Heart left ventricle (tissue), 16 donors: ENCODE measurements around the gene SEPTIN3. TPM values are rescaled to one million over a fixed set of nuclear protein-coding genes. Genes with fewer than 3 reads are reported as not detected.

Experiments
- ATAC-seq, 4 donors: fragments of 200-7000 bp; cut with Tn5 transposase; one replicate each; pipeline ENCODE4 v1.9.1; 2020 to 2022; ENCODE audit warnings: moderate library complexity in 4 of 4, mild to moderate bottlenecking in 3 of 4, moderate number of reproducible peaks in 1 of 4
- DNase-seq, 5 donors: peaks; one replicate each; pipeline ENCODE4 v3.0.0-alpha.2; 2020
- H3K27ac ChIP-seq, 12 donors: fragments of 200-600 bp; sonication (generic) in 4 of 12; one replicate each; pipeline versions ENCODE4 v1.5.0 to v1.8.0; 2016 to 2022; ENCODE audit warnings: mild to moderate bottlenecking in 2 of 12
- H3K27me3 ChIP-seq, 9 donors: fragments of 200-600 bp; sonication (generic) in 2 of 9; one replicate each; pipeline versions ENCODE4 v1.5.1 to v1.8.0; 2016 to 2022; ENCODE audit warnings: mild to moderate bottlenecking in 3 of 9
- H3K36me3 ChIP-seq, 9 donors: fragments of 200-600 bp; sonication (generic) in 2 of 9; one replicate each; pipeline versions ENCODE4 v1.5.0 to v1.8.0; 2018 to 2022; ENCODE audit warnings: mild to moderate bottlenecking in 2 of 9
- H3K4me1 ChIP-seq, 12 donors: fragments of 200-600 bp; sonication (generic) in 4 of 12; one replicate each; pipeline versions ENCODE4 v1.5.0 to v1.8.0; 2016 to 2022; ENCODE audit warnings: mild to moderate bottlenecking in 3 of 12
- H3K4me3 ChIP-seq, 12 donors: fragments of 200-600 bp; sonication (generic) in 4 of 12; one replicate each; pipeline versions ENCODE4 v1.5.0 to v1.8.0; 2017 to 2022; ENCODE audit warnings: mild to moderate bottlenecking in 9 of 12, moderate library complexity in 4 of 12
- H3K9me3 ChIP-seq, 12 donors: fragments of 200-600 bp; sonication (generic) in 4 of 12; one replicate each; pipeline versions ENCODE4 v1.5.0 to v1.8.0; 2016 to 2022; ENCODE audit warnings: mild to moderate bottlenecking in 1 of 12
- CTCF ChIP-seq, 12 donors: fragments of 200-600 bp; sonication (generic) in 4 of 12; IDR thresholded peaks; one replicate each; pipeline versions ENCODE4 v1.5.0 to v1.8.0; 2018 to 2022; ENCODE audit warnings: antibody characterized with exemption in 12 of 12, mild to moderate bottlenecking in 5 of 12
- POLR2A ChIP-seq, 2 donors: fragments of 450-650 bp; IDR thresholded peaks; one replicate each; pipeline ENCODE4 v1.6.1; 2017; ENCODE audit warnings: antibody characterized with exemption in 2 of 2, mild to moderate bottlenecking in 2 of 2, moderate library complexity in 2 of 2
- WGBS, 4 donors: extraction: QIAGEN DNeasy Blood & Tissue Kit in 2 of 4; methylation state at CpG; one replicate each; pipeline versions ENCODE4 v1.1.5 to v1.1.7; 2013 to 2018; 5-methylcytosine and 5-hydroxymethylcytosine counted together
- intact Hi-C, 10 donors: fragments of 100-400 bp; cut with DNase I; formaldehyde crosslinking; loops; one replicate each; pipeline versions ENCODE4 v1.11.1 to v1.14.2; 2022
- polyA plus RNA-seq, 2 donors: library from polyadenylated mRNA; stranded (reverse); fragments of 200-250 nt; gene quantifications; one replicate each; pipeline ENCODE4 v1.2.3, GENCODE V29; 2013
- total RNA-seq, 9 donors: library from RNA; depleted of rRNA in 2 of 9; stranded (reverse); fragments of >200 nt in 2 of 9; fragmentation: NEBNext Ultra II Directional in 3 of 9; extraction: Animal tissue kit (Norgen Biotek cat#: 25700) in 3 of 9; gene quantifications; one replicate each; pipeline versions ENCODE4 v1.1.0 to v1.2.4, GENCODE V29; 2016 to 2023
- donor health status: ischemic (EF 13 %, LVEDD 7.1; RV severe dilation, severe dysfunction).
- donor health status: healthy with polysubstance abuse.
- donor health status: DM: no; HTN: yes; CAD: no.
- donor health status: DM: no; HTN: no; CAD: no.
- donor health status: ischemic (EF 25% LVEDD 6.9; RV normal size, moderate dysfunction).
- donor health status: ischemic (EF 25% LVEDD 5.7; RV mildly dilated, moderate dysfunction).
- donor health status: healthy.
- donor health status: DM: yes; HTN: yes; CAD: no.
- donor health status: ischemic (EF 35%, LVEDD 5.7; RV mildly dilated, moderate dysfunction).
- donor health status: nonischemic (EF 11% LVEDD 7.7; RV severe dilation, severe dysfunction).
- donor health status: DM: yes; HTN: yes; CAD: no.
- donor health status: PGD.
- donor health status: ischemic (EF 29% LVEDD 5.4; RV normal size, mild dysfunction).
- donor health status: nonischemic (EF 23%, LVEDD 6.1; RV moderate dilation, normal function).

The SEPTIN3 gene
- total and polyA plus RNA-seq, 11 donors, result 0.03 to 0.53 (median 0.13) TPM; not detected in 3

- H3K36me3 ChIP-seq, result no peaks in the 10 kb centered on the region
- no peaks in the 10 kb centered on the region for H3K9me3 ChIP-seq
- peaks cover 0 to 12% (median 3%) of the 10 kb centered on the region in 12 donors for H3K4me1 ChIP-seq
- H3K4me3 ChIP-seq, result no peak overlapping the region
- TF ChIP-seq POLR2A (IDR thresholded peaks at IDR 0.05), result no peak
- TF ChIP-seq CTCF (IDR thresholded peaks at IDR 0.05), result no peak
- intact Hi-C loops, result loop anchor here in 1 of 10 donors (10.0 kb wide), 1 partner anchor 496 kb away; no protein-coding TSS in a partner anchor
- H3K27ac ChIP-seq, result no peak overlapping the region
- ATAC-seq, result no peak
- no peak for DNase-seq
- peaks cover 4 to 41% (median 24%) of the 10 kb centered on the region in 9 donors for H3K27me3 ChIP-seq
- WGBS, 4 donors, result 92 to 100% (median 95%) methylated on average over 1 of the region's 1 CpG
Observed at GRCh38 chr22:41978732-41979131, 9.5 kb downstream of the SEPTIN3 start.

- ATAC-seq (peak in 1 of 4 donors; percentile 53), DNase-seq (no peak)
- peaks cover 4 to 33% (median 24%) of the 10 kb centered on the region in 9 donors for H3K27me3 ChIP-seq
- intact Hi-C loops, result loop anchor here in 1 of 10 donors (10.0 kb wide), 1 partner anchor 495 kb away; no protein-coding TSS in a partner anchor
- no peak overlapping the region for H3K4me3 ChIP-seq
- no peak overlapping the region for H3K27ac ChIP-seq
- TF ChIP-seq CTCF (IDR thresholded peaks at IDR 0.05) (no peak), POLR2A (IDR thresholded peaks at IDR 0.05) (no peak)
- no peaks in the 10 kb centered on the region for H3K36me3 ChIP-seq
- H3K4me1 ChIP-seq, result peaks cover 0 to 12% (median 3%) of the 10 kb centered on the region in 12 donors
- no peaks in the 10 kb centered on the region for H3K9me3 ChIP-seq
- 73 to 82% (median 77%) methylated on average over 8 to 9 of the region's 9 CpGs for WGBS, 4 donors
Observed at GRCh38 chr22:41979423-41980250, 10.4 kb downstream of the SEPTIN3 start.

DNA sequence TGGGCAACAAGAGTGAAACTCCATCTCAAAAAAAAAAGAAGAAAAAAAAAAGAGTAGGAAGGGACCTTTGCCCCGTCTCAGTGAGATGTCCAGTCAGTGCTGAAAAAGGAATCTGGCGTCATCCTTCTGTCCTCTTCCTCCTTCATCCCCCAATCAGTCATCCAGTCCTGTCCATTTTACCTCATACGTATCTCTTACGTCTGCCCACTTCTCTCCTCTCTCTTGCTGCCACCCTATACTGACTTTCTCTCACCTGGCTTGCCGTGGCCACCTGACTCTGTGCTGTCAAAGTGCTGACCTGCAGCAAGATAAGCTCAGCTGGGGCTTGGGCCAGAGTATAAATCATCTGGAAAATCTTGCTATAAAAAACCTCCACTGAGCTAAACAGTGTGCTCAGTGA lies 13.6 kb downstream of the SEPTIN3 start:
- no peak overlapping the region for H3K27ac ChIP-seq
- ATAC-seq, result no peak
- WGBS, 4 donors, result 60 to 74% (median 66%) methylated on average over 5 of the region's 5 CpGs
- H3K9me3 ChIP-seq, result no peaks in the 10 kb centered on the region
- no peak for DNase-seq
- no peaks in the 10 kb centered on the region for H3K36me3 ChIP-seq
- no peak for TF ChIP-seq POLR2A (IDR thresholded peaks at IDR 0.05)
- no peak overlapping the region for H3K4me3 ChIP-seq
- H3K27me3 ChIP-seq, result peaks cover 0 to 5% (median 0%) of the 10 kb centered on the region in 9 donors
- no peaks in the 10 kb centered on the region for H3K4me1 ChIP-seq
- intact Hi-C loops, result no loop called here

DNA sequence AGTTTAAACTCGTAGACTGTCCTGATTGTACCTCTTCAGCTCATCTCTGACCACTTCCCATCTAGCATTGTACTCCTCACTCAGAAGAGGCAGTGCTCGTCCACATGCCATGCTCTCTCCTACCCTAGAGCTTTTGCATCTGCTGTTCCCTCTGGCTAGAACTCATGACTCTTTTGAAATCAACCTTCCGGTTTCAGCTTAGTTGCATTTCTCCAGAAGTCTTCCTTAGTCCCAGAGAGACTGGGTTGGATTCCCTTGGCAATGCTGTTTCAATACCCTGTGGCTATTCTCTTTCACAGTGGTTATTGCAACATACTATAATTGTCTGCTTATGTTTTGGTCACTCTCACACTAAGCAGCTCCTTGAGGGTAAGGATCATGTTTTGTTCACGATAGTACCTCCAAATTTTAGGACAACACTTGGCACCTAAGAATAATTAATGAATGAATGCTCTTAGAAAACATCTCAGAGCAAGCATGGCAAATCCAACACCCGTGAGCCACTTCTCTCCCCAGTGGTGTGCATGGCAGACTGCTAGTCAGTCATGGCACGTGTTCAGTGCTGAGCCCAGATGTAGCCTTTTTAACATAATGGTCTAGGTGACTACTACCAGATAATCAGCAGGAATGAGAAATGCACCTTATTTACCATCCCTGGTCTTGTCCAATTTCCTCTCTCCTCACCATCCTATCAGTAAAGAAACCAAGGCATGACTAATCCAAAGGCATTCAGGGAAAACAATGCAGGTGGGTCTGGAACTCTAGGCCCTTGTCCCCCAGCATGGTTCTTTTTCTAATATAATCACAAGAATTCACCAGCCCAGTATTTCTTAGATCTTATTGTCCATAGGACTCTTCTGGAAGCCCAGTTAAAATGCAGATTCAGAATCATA lies 14.5 kb downstream of the SEPTIN3 start:
- Histone ChIP-seq H3K4me3 (no peak overlapping the region), H3K27ac (no peak overlapping the region), H3K4me1 (no peaks in the 10 kb centered on the region), H3K9me3 (no peaks in the 10 kb centered on the region), H3K36me3 (no peaks in the 10 kb centered on the region), H3K27me3 (no peaks in the 10 kb centered on the region)
- DNase-seq (no peak), ATAC-seq (peak in 1 of 4 donors; percentile 20)
- intact Hi-C loops, result no loop called here
- TF ChIP-seq POLR2A (IDR thresholded peaks at IDR 0.05), result no peak
- no peak for TF ChIP-seq CTCF (IDR thresholded peaks at IDR 0.05)
- WGBS, 4 donors, result 72 to 82% (median 77%) methylated on average over 6 of the region's 6 CpGs
